ENCODE data around the gene EPHA10.

GRCh38 chr1:37725851-37726613 lies 38.9 kb downstream of the EPHA10 start:
- TF ChIP-seq CTCF (IDR thresholded peaks at IDR 0.05) (no peak), POLR2A (IDR thresholded peaks at IDR 0.05) (no peak)

Data from testis (tissue), 2 donors.